Measurements from ENCODE around the gene SPARCL1.

The SPARCL1 gene

DNA sequence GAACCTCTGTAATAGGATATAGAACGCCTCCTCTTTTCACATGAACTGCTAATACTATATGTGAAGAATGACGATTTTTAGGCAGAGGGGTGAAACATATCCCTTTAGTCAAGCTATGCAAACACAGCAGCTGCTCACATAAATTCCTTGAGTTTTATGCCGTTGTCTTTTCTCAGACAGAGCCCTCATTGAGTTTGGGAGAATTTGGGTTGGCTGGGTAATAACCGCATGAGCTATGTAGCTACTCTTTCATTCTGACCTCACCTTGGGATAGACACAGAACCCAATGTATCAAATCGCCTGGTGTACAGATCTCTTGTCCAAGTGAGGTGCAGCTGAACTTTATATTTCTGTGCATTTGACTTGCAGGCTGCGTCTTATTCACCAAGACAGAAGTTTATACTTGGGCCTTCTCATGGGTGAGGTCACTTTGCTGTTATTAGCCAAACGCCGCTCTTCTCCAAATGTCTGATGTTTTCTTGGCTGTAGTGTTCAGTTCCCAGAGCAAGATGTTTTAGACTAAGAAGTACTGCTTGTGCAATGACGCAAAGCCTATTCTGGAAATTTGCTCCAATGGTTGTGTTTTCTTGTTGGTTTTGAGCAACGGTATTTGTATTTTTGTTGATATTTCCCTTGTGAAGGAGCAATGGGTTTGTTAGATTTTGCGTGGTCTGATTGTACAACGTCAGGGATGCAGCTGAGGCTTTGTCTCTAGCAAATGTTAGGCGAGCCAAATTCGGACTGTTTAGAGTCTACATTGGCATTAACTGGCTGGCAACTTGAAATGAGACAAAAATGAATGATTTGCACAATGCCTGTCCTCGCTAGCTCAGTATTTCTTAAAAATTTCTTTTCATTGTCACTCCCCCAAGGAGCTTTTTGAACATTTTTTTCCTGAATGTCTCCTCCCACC is 11.2 kb upstream of the SPARCL1 start:
- CTCF ChIA-PET: interaction anchor here (0.6 kb wide), 1 partner anchor 321 kb away, joined by 3 read pairs; no protein-coding TSS in a partner anchor
- POLR2A ChIA-PET: no interaction called here
- TF ChIP-seq ARNT (IDR thresholded peaks at IDR 0.05): no peak
- TF ChIP-seq ELF4 (IDR thresholded peaks at IDR 0.05): no peak
- TF ChIP-seq HDGF (IDR thresholded peaks at IDR 0.05; ENCODE audit: borderline replicate concordance): no peak
- no peak for TF ChIP-seq ZNF384 (IDR thresholded peaks at IDR 0.05)
- TF ChIP-seq CTBP1 (IDR thresholded peaks at IDR 0.05; ENCODE audit: borderline replicate concordance): no peak
- no peak for TF ChIP-seq LEF1 (IDR thresholded peaks at IDR 0.05; ENCODE audit: borderline replicate concordance)
- no peak for TF ChIP-seq BHLHE40 (IDR thresholded peaks at IDR 0.05; ENCODE audit: borderline replicate concordance)
- DNase-seq (ENCODE audit: extremely low spot score): no peak

DNA sequence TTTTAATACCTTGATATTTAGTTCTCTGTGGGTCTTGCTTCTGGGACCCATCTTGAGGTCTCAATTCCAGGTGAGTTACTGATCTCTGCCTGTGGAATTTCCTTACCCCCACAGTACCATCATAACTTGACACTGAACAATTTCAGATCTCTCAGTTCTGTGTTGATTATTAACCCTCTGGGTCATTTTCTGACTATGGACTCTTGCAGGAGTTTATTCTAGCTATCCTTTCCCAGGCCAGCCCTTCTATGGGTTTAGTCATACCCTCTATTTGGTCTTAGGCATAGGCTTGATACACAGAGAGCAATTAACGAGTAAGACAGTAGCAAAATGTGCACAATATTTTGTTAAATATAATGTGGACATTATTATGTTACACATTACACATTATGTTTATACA is 3.7 kb upstream of the SPARCL1 start:
- DNase-seq (ENCODE audit: extremely low spot score): no peak
- TF ChIP-seq L3MBTL2 (conservative IDR thresholded peaks at IDR 0.05) (no peak), ELF4 (IDR thresholded peaks at IDR 0.05) (no peak), NFRKB (IDR thresholded peaks at IDR 0.05) (no peak), HDGF (IDR thresholded peaks at IDR 0.05; ENCODE audit: borderline replicate concordance) (no peak), TARDBP (IDR thresholded peaks at IDR 0.05) (no peak), CTBP1 (IDR thresholded peaks at IDR 0.05; ENCODE audit: borderline replicate concordance) (no peak)
- TF ChIP-seq, protein P1, sequence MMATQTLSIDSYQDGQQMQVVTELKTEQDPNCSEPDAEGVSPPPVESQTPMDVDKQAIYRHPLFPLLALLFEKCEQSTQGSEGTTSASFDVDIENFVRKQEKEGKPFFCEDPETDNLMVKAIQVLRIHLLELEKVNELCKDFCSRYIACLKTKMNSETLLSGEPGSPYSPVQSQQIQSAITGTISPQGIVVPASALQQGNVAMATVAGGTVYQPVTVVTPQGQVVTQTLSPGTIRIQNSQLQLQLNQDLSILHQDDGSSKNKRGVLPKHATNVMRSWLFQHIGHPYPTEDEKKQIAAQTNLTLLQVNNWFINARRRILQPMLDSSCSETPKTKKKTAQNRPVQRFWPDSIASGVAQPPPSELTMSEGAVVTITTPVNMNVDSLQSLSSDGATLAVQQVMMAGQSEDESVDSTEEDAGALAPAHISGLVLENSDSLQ (IDR thresholded peaks at IDR 0.05): no peak
- ChIA-PET POLR2A (no interaction called here), CTCF (no interaction called here)

DNA sequence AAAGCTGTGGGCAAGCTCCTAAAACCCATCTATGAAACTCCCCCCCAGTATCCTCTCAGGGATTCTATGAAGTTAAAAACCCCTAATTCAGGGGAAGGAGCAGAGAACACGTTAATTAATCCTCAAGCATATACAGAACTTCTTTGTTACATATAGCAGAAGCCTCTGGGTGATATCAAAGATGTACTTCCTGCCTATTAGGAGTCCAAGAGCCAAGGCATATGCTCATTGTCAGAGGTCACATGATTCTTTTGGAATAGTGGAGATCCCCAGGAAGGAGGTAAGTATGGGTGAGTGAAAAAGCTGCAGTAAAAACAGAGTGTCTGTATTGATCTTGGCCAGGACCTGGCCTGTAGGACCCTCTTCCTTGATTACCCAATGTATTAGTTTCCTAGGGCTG is 2.9 kb upstream of the SPARCL1 start:
- ChIA-PET POLR2A (no interaction called here), CTCF (no interaction called here)

DNA sequence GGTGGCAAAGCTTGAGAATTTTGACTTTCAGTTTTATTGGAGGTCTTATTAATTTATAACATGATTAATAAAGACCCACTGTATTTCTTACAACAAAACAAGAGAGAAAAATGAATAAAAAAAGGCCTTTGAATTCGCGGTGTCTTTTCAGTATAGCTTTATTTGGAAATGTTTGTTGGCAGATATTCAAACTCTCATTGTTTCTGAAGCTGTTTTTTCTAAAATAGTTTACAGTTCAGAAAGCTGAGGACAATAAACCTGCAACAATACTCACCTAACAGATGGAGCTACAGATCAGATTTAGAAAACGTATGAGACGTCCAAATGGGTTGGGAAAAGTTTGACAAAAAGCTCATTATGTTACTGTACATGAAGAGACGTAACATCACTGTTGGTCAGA is 2.4 kb upstream of the SPARCL1 start:
- TF ChIP-seq ELF4 (IDR thresholded peaks at IDR 0.05) (no peak), SP1 (IDR thresholded peaks at IDR 0.05) (no peak), LEF1 (IDR thresholded peaks at IDR 0.05; ENCODE audit: borderline replicate concordance) (no peak), L3MBTL2 (conservative IDR thresholded peaks at IDR 0.05) (no peak), HDGF (IDR thresholded peaks at IDR 0.05; ENCODE audit: borderline replicate concordance) (no peak), BHLHE40 (IDR thresholded peaks at IDR 0.05; ENCODE audit: borderline replicate concordance) (no peak)
- TF ChIP-seq, protein P1 (IDR thresholded peaks at IDR 0.05): no peak
- no peak for DNase-seq (ENCODE audit: extremely low spot score)
- CTCF ChIA-PET: no interaction called here
- POLR2A ChIA-PET: no interaction called here

More for the DNA sequence above, 2.9 kb upstream of the SPARCL1 start:
- no peak for TF ChIP-seq BHLHE40 (IDR thresholded peaks at IDR 0.05; ENCODE audit: borderline replicate concordance)
- TF ChIP-seq, protein P1 (IDR thresholded peaks at IDR 0.05): no peak
- TF ChIP-seq FOXA1 (IDR thresholded peaks at IDR 0.05): no peak
- TF ChIP-seq HDGF (IDR thresholded peaks at IDR 0.05; ENCODE audit: borderline replicate concordance): no peak
- no peak for TF ChIP-seq NFRKB (IDR thresholded peaks at IDR 0.05)
- no peak for TF ChIP-seq ELF4 (IDR thresholded peaks at IDR 0.05)
- no peak for TF ChIP-seq ARNT (IDR thresholded peaks at IDR 0.05)
- no peak for TF ChIP-seq L3MBTL2 (conservative IDR thresholded peaks at IDR 0.05)
- no peak for TF ChIP-seq LEF1 (IDR thresholded peaks at IDR 0.05; ENCODE audit: borderline replicate concordance)
- TF ChIP-seq CTBP1 (IDR thresholded peaks at IDR 0.05; ENCODE audit: borderline replicate concordance): no peak
- TF ChIP-seq TARDBP (IDR thresholded peaks at IDR 0.05): no peak
- TF ChIP-seq SP1 (IDR thresholded peaks at IDR 0.05): no peak
- no peak for TF ChIP-seq ZNF384 (IDR thresholded peaks at IDR 0.05)
- no peak for TF ChIP-seq FOXM1 (IDR thresholded peaks at IDR 0.05; ENCODE audit: borderline replicate concordance)
- no peak for TF ChIP-seq SUZ12 (IDR thresholded peaks at IDR 0.05)
- DNase-seq (ENCODE audit: extremely low spot score): no peak

DNA sequence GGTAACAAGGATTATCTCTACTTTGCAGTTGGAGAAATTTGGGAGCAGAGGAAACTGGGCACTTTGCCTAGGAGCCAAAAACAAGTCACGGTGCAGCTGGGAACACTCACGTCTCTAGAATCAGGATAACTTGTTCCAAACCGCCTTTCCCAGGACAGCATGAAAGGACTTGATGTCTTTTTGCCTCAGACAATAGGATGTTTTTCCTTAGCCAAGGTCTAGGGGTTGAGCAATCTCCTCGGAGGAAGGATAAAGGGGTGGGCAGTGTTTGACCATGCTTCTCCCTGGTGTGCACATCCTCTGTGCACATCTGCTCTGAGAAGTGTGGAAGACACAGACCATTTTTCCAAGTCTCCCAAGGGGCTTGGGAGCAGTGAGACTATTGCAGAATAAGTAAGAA is 1.7 kb upstream of the SPARCL1 start:
- ChIA-PET CTCF (no interaction called here), POLR2A (no interaction called here)
- no peak for DNase-seq (ENCODE audit: extremely low spot score)
- TF ChIP-seq L3MBTL2 (conservative IDR thresholded peaks at IDR 0.05): no peak
- TF ChIP-seq NFRKB (IDR thresholded peaks at IDR 0.05): no peak
- TF ChIP-seq ZNF384 (IDR thresholded peaks at IDR 0.05): no peak
- no peak for TF ChIP-seq TARDBP (IDR thresholded peaks at IDR 0.05)
- no peak for TF ChIP-seq FOXA1 (IDR thresholded peaks at IDR 0.05)
- TF ChIP-seq LEF1 (IDR thresholded peaks at IDR 0.05; ENCODE audit: borderline replicate concordance): no peak
- no peak for TF ChIP-seq ARNT (IDR thresholded peaks at IDR 0.05)
- no peak for TF ChIP-seq ELF4 (IDR thresholded peaks at IDR 0.05)

DNA sequence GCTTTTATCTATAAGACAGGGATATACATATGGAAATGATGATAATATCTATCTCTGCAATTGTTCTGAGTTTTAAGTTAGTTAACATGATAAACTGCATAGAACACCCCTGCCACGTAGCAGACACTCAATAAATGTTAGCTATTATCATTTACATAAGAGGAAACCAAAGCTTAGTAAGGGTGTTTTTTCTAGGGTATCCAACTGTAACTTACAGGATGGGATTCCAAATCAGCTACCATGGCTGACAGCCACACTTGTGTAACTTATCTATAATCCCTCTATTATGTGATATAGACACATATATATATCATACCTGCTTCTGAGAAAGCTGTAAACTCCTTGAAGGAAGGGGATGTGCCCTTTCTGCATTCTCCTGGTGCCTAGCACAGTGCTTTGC is 1.1 kb upstream of the SPARCL1 start:
- ChIA-PET CTCF (no interaction called here), POLR2A (no interaction called here)
- TF ChIP-seq FOXA1 (IDR thresholded peaks at IDR 0.05): no peak
- TF ChIP-seq BHLHE40 (IDR thresholded peaks at IDR 0.05; ENCODE audit: borderline replicate concordance): no peak
- no peak for TF ChIP-seq SP1 (IDR thresholded peaks at IDR 0.05)
- TF ChIP-seq, protein P1 (IDR thresholded peaks at IDR 0.05): no peak
- no peak for TF ChIP-seq L3MBTL2 (conservative IDR thresholded peaks at IDR 0.05)
- no peak for TF ChIP-seq ZNF384 (IDR thresholded peaks at IDR 0.05)
- TF ChIP-seq SUZ12 (IDR thresholded peaks at IDR 0.05): no peak
- no peak for TF ChIP-seq LEF1 (IDR thresholded peaks at IDR 0.05; ENCODE audit: borderline replicate concordance)
- TF ChIP-seq ELF4 (IDR thresholded peaks at IDR 0.05): no peak
- no peak for TF ChIP-seq TARDBP (IDR thresholded peaks at IDR 0.05)
- no peak for TF ChIP-seq HDGF (IDR thresholded peaks at IDR 0.05; ENCODE audit: borderline replicate concordance)
- TF ChIP-seq NFRKB (IDR thresholded peaks at IDR 0.05): no peak
- TF ChIP-seq FOXM1 (IDR thresholded peaks at IDR 0.05; ENCODE audit: borderline replicate concordance): no peak
- TF ChIP-seq CTBP1 (IDR thresholded peaks at IDR 0.05; ENCODE audit: borderline replicate concordance): no peak
- no peak for TF ChIP-seq ARNT (IDR thresholded peaks at IDR 0.05)
- no peak for TF ChIP-seq FOXK2 (IDR thresholded peaks at IDR 0.05)
- DNase-seq (ENCODE audit: extremely low spot score): no peak
